CD14-positive monocyte (primary cell): ENCODE results near the gene P3H2. TPM values are rescaled to one million over a fixed set of nuclear protein-coding genes. Genes with fewer than 3 reads are reported as not detected.

ENCODE experiments used
- DNase-seq, 3 donors: peaks; one replicate each; pipeline ENCODE4 v3.0.0-alpha.2; 2011 to 2022
- H2AFZ ChIP-seq: 2 replicates; pipeline ENCODE4 v1.6.0; 2012; ENCODE audit warnings: mild to moderate bottlenecking, low read depth, low read length, inconsistent platforms; ENCODE audit not compliant: insufficient read depth, poor library complexity, severe bottlenecking
- H3K27ac ChIP-seq, 2 donors: 1 replicate in 1 of 2; 2 replicates in 1 of 2; pipeline ENCODE4 v1.5.1; 2012 to 2013; ENCODE audit warnings: low read length in 2 of 2, control low read depth in 1 of 2, inconsistent platforms in 1 of 2, low read depth in 1 of 2, mild to moderate bottlenecking in 1 of 2
- H3K27me3 ChIP-seq, 2 donors: one replicate each; pipeline versions ENCODE4 v1.6.0 to v1.6.1; 2011 to 2013; ENCODE audit warnings: low read length in 2 of 2; ENCODE audit not compliant: control insufficient read depth in 2 of 2, insufficient read depth in 2 of 2
- H3K36me3 ChIP-seq, 2 donors: replicated peaks in 1 of 2; 1 replicate in 1 of 2; 2 replicates in 1 of 2; pipeline versions ENCODE4 v1.5.1 to v1.6.1; 2012 to 2013; ENCODE audit warnings: low read length in 2 of 2, control low read depth in 1 of 2, inconsistent platforms in 1 of 2, mild to moderate bottlenecking in 1 of 2; ENCODE audit not compliant: insufficient read depth in 2 of 2, control insufficient read depth in 1 of 2
- H3K4me1 ChIP-seq, 2 donors: 1 replicate in 1 of 2; 2 replicates in 1 of 2; pipeline versions ENCODE4 v1.5.1 to v1.6.1; 2012 to 2013; ENCODE audit warnings: low read length in 2 of 2, control low read depth in 1 of 2, inconsistent platforms in 1 of 2, mild to moderate bottlenecking in 1 of 2, moderate library complexity in 1 of 2; ENCODE audit not compliant: insufficient read depth in 2 of 2, control insufficient read depth in 1 of 2
- H3K4me2 ChIP-seq: replicated peaks from 2 replicates; pipeline ENCODE3; 2012; ENCODE audit warnings: low read length, moderate library complexity, mild to moderate bottlenecking; ENCODE audit not compliant: poor library complexity, severe bottlenecking; ENCODE audit errors: extremely low read depth
- H3K4me3 ChIP-seq, 3 experiments: fragments of 200-600 bp in 1 of 3; sonication (generic) in 1 of 3; replicated peaks in 1 of 3; 1 replicate in 2 of 3; 2 replicates in 1 of 3; pipeline ENCODE4 v1.5.1; 2011 to 2013; ENCODE audit warnings: low read length in 3 of 3, mild to moderate bottlenecking in 3 of 3, control low read depth in 2 of 3, low read depth in 2 of 3, inconsistent platforms in 1 of 3, moderate library complexity in 1 of 3
- H3K79me2 ChIP-seq: 2 replicates; pipeline ENCODE4 v1.6.0; 2012; ENCODE audit warnings: mild to moderate bottlenecking, control low read depth, inconsistent platforms, low read length, moderate library complexity; ENCODE audit not compliant: insufficient read depth
- H3K9ac ChIP-seq: 2 replicates; pipeline ENCODE4 v1.6.0; 2017; ENCODE audit warnings: low read length, mild to moderate bottlenecking; ENCODE audit not compliant: insufficient read depth, poor library complexity, severe bottlenecking
- H3K9me3 ChIP-seq, 2 donors: replicated peaks in 1 of 2; 1 replicate in 1 of 2; 2 replicates in 1 of 2; pipeline versions ENCODE4 v1.5.1 to v1.6.1; 2012 to 2013; ENCODE audit warnings: low read length in 2 of 2, control low read depth in 1 of 2; ENCODE audit not compliant: control insufficient read depth in 1 of 2, insufficient read depth in 1 of 2
- H4K20me1 ChIP-seq: 2 replicates; pipeline ENCODE4 v1.6.0; 2012; ENCODE audit warnings: mild to moderate bottlenecking, low read length, control low read depth, moderate library complexity; ENCODE audit not compliant: insufficient read depth
- H3K27ac Mint-ChIP-seq, 7 donors: one replicate each; pipeline ENCODE4 v1.8.0; 2020; ENCODE audit warnings: mild to moderate bottlenecking in 7 of 7, mixed read lengths in 7 of 7, moderate library complexity in 6 of 7, inconsistent platforms in 2 of 7
- H3K27me3 Mint-ChIP-seq, 3 donors: one replicate each; pipeline ENCODE4 v1.8.0; 2021 to 2022; ENCODE audit warnings: low read depth in 3 of 3, mild to moderate bottlenecking in 3 of 3, mixed read lengths in 3 of 3, moderate library complexity in 3 of 3, inconsistent platforms in 1 of 3
- H3K36me3 Mint-ChIP-seq, 2 donors: one replicate each; pipeline ENCODE4 v1.8.0; 2020; ENCODE audit warnings: mixed read lengths in 2 of 2, inconsistent platforms in 1 of 2, mild to moderate bottlenecking in 1 of 2
- H3K4me1 Mint-ChIP-seq: one replicate; pipeline ENCODE4 v1.8.0; 2020; ENCODE audit warnings: mild to moderate bottlenecking, mixed read lengths
- H3K4me3 Mint-ChIP-seq, 2 donors: one replicate each; pipeline ENCODE4 v1.8.0; 2020; ENCODE audit warnings: mild to moderate bottlenecking in 2 of 2, mixed read lengths in 2 of 2, moderate library complexity in 1 of 2
- H3K9me3 Mint-ChIP-seq, 7 donors: one replicate each; pipeline ENCODE4 v1.8.0; 2020 to 2022; ENCODE audit warnings: mixed read lengths in 7 of 7, mild to moderate bottlenecking in 6 of 7, moderate library complexity in 6 of 7, inconsistent platforms in 2 of 7
- CTCF ChIP-seq: fragments of 200-600 bp; IDR thresholded peaks from one replicate; pipeline ENCODE4 v1.8.0; 2022; ENCODE audit warnings: antibody characterized with exemption, mild to moderate bottlenecking
- WGBS: methylation state at CpG from one replicate; pipeline ENCODE4 v1.1.5; 2013; ENCODE audit warnings: missing lambda C conversion rate; ENCODE audit not compliant: insufficient coverage; 5-methylcytosine and 5-hydroxymethylcytosine counted together
- intact Hi-C, 2 donors: fragments of 100-400 bp; cut with micrococcal nuclease; formaldehyde crosslinking; loops; one replicate each; pipeline versions ENCODE4 v1.15.0 to v1.15.1; 2023
- polyA plus RNA-seq, 3 donors: library from polyadenylated mRNA; depleted of rRNA in 1 of 3; unstranded in 2 of 3; stranded (reverse) in 1 of 3; fragments of 300-500 nt in 2 of 3; fragments of >200 nt in 1 of 3; fragmentation: Illumina TruSeq in 2 of 3; gene quantifications; 1 replicate in 2 of 3; 2 replicates in 1 of 3; pipeline ENCODE4 v1.2.3, GENCODE V29; 2012 to 2021

The P3H2 gene
- polyA plus RNA-seq, 3 donors, result 0.25 to 0.31 (median 0.27) TPM

DNA sequence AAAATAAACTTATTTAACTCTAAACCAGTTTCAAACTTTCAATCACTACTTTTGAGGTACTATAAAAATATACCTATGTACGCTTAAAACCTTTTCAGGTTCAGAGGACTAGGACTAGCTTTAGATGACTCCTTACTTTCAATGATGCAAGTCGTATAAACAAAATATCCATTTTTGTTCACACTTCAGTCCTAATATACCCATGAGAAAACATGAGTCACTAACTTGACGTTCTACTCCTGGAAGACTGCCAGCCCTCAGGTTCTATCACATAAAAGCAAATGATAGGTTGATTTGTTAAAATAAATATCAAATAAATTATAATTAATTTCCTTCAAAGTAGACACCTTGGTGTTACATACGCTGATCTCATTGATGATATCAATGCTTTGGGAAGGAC, 10.6 kb upstream of the P3H2 start:
- H3K9me3 ChIP-seq, result no peaks in the 10 kb centered on the region
- intact Hi-C loops, result no loop called here
- no peak overlapping the region for H3K4me2 ChIP-seq
- WGBS, result 100% methylated on average over 1 of the region's 4 CpGs
- no peak overlapping the region for H3K4me3 Mint-ChIP-seq
- H3K27me3 Mint-ChIP-seq, result peaks cover 5 to 7% (median 7%) of the 10 kb centered on the region in 3 donors
- H3K9me3 Mint-ChIP-seq, result no peaks in the 10 kb centered on the region
- no peaks in the 10 kb centered on the region for H3K36me3 ChIP-seq
- H3K4me1 Mint-ChIP-seq, result no peaks in the 10 kb centered on the region
- H4K20me1 ChIP-seq, result no peaks in the 10 kb centered on the region
- TF ChIP-seq CTCF, result no peak
- no peaks in the 10 kb centered on the region for H3K4me1 ChIP-seq
- peaks cover 2% of the 10 kb centered on the region in 2 donors for H3K27me3 ChIP-seq
- H2AFZ ChIP-seq, result no peak overlapping the region
- H3K27ac ChIP-seq, result no peak overlapping the region
- H3K36me3 Mint-ChIP-seq, result no peaks in the 10 kb centered on the region
- no peak overlapping the region for H3K27ac Mint-ChIP-seq
- H3K79me2 ChIP-seq, result no peaks in the 10 kb centered on the region
- H3K4me3 ChIP-seq, result no peak overlapping the region
- no peak overlapping the region for H3K9ac ChIP-seq
- no peak for DNase-seq

DNA sequence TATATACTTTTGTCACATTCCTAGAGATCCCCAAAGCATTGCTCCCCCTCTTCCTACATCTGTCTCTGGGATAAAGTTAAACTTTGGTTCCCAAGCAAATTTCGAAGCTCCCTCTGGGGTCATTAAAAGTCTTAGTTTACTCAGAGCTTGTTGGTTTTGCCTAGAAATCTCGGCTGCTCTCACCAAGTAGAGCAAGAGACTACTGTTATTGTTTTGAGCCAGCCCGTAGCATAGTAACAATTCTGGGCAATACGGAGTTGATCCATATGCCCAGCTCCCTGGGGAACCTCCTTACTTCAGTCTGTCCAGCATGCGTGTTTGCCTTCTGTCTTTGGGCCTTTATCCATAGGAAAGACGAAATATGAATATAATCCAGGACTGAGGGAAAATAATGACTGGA, 10.0 kb upstream of the P3H2 start:
- Histone ChIP-seq H3K4me1 (no peaks in the 10 kb centered on the region), H4K20me1 (no peaks in the 10 kb centered on the region), H3K36me3 (no peaks in the 10 kb centered on the region), H3K27me3 (peaks cover 2% of the 10 kb centered on the region in 2 donors), H3K9me3 (no peaks in the 10 kb centered on the region), H2AFZ (no peak overlapping the region), H3K4me2 (no peak overlapping the region), H3K79me2 (no peaks in the 10 kb centered on the region), H3K27ac (no peak overlapping the region), H3K4me3 (no peak overlapping the region), H3K9ac (no peak overlapping the region)
- WGBS, result 98% methylated on average over 4 of the region's 6 CpGs
- intact Hi-C loops, result no loop called here
- Mint-ChIP-seq H3K27me3 (peaks cover 5 to 7% (median 7%) of the 10 kb centered on the region in 3 donors), H3K4me3 (no peak overlapping the region), H3K36me3 (no peaks in the 10 kb centered on the region), H3K27ac (no peak overlapping the region), H3K4me1 (no peaks in the 10 kb centered on the region), H3K9me3 (no peaks in the 10 kb centered on the region)
- no peak for DNase-seq
- TF ChIP-seq CTCF, result no peak
